ENCODE results near the gene HOXA3. TPM values are rescaled to one million over a fixed set of nuclear protein-coding genes. Genes with fewer than 3 reads are reported as not detected.
A peak's percentile ranks its signal among the peaks of the same experiment; 100 is the strongest.

Gene HOXA3
- total RNA-seq, 1 experiment from 2014 or later, result not detected

DNA sequence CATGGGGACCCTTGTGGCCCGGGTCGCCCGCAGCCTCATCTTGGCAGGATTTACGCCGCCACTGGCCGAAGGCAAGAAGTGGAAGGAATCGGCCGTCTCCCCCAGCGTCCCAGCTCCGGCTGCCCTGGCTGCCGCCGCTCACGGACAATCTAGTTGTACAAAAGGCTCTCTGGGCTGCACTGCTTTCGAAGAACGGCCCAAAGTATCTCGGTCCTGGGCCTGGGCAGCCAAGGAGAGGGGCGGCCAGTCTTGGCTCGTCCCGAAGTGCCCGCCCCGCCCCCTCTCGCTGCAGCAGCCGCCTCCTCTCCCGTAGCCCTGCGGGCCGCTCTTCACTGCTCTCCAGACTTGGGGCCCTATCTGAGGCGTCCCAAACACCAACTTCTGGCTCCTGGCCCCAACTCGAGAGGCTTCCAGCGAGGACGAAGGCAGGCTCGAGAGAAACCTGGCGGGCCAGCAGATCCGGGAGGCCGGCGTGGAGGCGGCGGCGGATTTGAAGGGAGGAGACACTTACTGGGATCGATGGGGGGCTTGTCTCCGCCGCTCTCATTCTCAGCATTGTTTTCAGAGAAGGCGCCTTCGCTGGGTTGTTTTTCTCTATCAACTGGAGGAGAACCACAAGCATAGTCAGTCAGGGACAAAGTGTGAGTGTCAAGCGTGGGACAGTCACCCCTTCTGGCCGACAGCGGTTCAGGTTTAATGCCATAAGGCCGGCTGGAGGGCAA is 12.1 kb upstream of the HOXA3 start:
- Histone ChIP-seq H2BK12ac (ENCODE audit: insufficient read length, low read depth, low read length) (no peak overlapping the region), H3K56ac (ENCODE audit: insufficient read length, low read depth, low read length) (no peak overlapping the region), H4K8ac (replicated peaks; ENCODE audit: insufficient read length, low read depth, low read length) (no peak overlapping the region), H2BK20ac (ENCODE audit: low read depth, low read length, poor library complexity, severe bottlenecking) (no peak overlapping the region), H3K9ac (ENCODE audit: extremely low read depth, insufficient read length, low read length) (no peak overlapping the region), H3T11ph (ENCODE audit: low read length) (no peak overlapping the region), H3K14ac (ENCODE audit: insufficient read depth, low read length) (no peak overlapping the region; the same call in 1 of the 2 replicates), H3K27me3 (ENCODE audit: insufficient read depth, low read length) (peaks cover 96% of the 10 kb centered on the region), H3K27ac (ENCODE audit: insufficient read length, low read depth, low read length) (no peak overlapping the region), H3K79me2 (ENCODE audit: insufficient read depth, low read length) (no peaks in the 10 kb centered on the region), H2BK5ac (ENCODE audit: insufficient read length, low read length) (no peak overlapping the region), H3K79me1 (ENCODE audit: insufficient read depth, low read depth, low read length, poor library complexity, severe bottlenecking) (no peaks in the 10 kb centered on the region), H2AFZ (ENCODE audit: low read length) (no peak overlapping the region), H3K9me3 (ENCODE audit: control insufficient read depth, low read depth, low read length) (no peaks in the 10 kb centered on the region), H3K18ac (ENCODE audit: insufficient read length, low read depth, low read length) (no peak overlapping the region), H3K4ac (ENCODE audit: low read depth, low read length) (no peak overlapping the region), H3K4me1 (ENCODE audit: insufficient read depth, low read length) (no peaks in the 10 kb centered on the region), H3K23ac (ENCODE audit: insufficient read length, low read depth, low read length) (no peak overlapping the region), H3K23me2 (ENCODE audit: insufficient read length, low read depth, low read length, poor library complexity, severe bottlenecking) (no peaks in the 10 kb centered on the region), H4K20me1 (ENCODE audit: control insufficient read depth, insufficient read depth, insufficient read length) (no peaks in the 10 kb centered on the region), H3K4me2 (ENCODE audit: insufficient read depth, insufficient read length, low read length) (peak overlapping the region; percentile 37), H2AK5ac (ENCODE audit: insufficient read length, low read length) (no peak overlapping the region), H4K91ac (ENCODE audit: insufficient read length, low read depth, low read length) (no peak overlapping the region), H2BK120ac (ENCODE audit: low read depth, low read length, poor library complexity, severe bottlenecking) (no peak overlapping the region), H2BK15ac (ENCODE audit: low read depth, low read length) (no peak overlapping the region), H4K5ac (ENCODE audit: insufficient read length, low read depth, low read length) (no peak overlapping the region)
- peaks cover 98% of the 10 kb centered on the region for H3K27me3 Mint-ChIP-seq (ENCODE audit: low read depth)
- peak; percentile 74 for DNase-seq
- TF ChIP-seq, protein P1, sequence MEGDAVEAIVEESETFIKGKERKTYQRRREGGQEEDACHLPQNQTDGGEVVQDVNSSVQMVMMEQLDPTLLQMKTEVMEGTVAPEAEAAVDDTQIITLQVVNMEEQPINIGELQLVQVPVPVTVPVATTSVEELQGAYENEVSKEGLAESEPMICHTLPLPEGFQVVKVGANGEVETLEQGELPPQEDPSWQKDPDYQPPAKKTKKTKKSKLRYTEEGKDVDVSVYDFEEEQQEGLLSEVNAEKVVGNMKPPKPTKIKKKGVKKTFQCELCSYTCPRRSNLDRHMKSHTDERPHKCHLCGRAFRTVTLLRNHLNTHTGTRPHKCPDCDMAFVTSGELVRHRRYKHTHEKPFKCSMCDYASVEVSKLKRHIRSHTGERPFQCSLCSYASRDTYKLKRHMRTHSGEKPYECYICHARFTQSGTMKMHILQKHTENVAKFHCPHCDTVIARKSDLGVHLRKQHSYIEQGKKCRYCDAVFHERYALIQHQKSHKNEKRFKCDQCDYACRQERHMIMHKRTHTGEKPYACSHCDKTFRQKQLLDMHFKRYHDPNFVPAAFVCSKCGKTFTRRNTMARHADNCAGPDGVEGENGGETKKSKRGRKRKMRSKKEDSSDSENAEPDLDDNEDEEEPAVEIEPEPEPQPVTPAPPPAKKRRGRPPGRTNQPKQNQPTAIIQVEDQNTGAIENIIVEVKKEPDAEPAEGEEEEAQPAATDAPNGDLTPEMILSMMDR (conservative IDR thresholded peaks at IDR 0.05), result peak; percentile 48; the same call in 2 of the 3 replicates
- H3K36me3 Mint-ChIP-seq (ENCODE audit: insufficient read depth in 1 of 3, low read depth in 3 of 3), result no peaks in the 10 kb centered on the region; a peak in 1 of 7 replicates
- H3K4me3 Mint-ChIP-seq, result no peak overlapping the region; a peak in 1 of 5 replicates
- no CpG with 5 or more reads among the region's 47 CpGs for WGBS (ENCODE audit: extremely low coverage, insufficient read length, low lambda C conversion rate)
- H3K9me3 Mint-ChIP-seq, result peaks cover 5 to 10% of the 10 kb centered on the region in 2 experiments
- H3K27ac Mint-ChIP-seq, result no peak overlapping the region; a peak in 1 of 7 replicates
- H3K4me1 Mint-ChIP-seq, result peaks cover 0 to 15% of the 10 kb centered on the region in 2 experiments; a peak in 3 of 4 replicates

All from H9 (cell line).